ENCODE measurements around the gene MGAT4A. TPM values are rescaled to one million over a fixed set of nuclear protein-coding genes. Genes with fewer than 3 reads are reported as not detected.

MGAT4A gene
- total and polyA plus RNA-seq, 2 of the 13 experiments (the other 11 are each of a cell fraction or from before 2014, with no cell fraction given): 47.2 to 90.9 TPM

DNA sequence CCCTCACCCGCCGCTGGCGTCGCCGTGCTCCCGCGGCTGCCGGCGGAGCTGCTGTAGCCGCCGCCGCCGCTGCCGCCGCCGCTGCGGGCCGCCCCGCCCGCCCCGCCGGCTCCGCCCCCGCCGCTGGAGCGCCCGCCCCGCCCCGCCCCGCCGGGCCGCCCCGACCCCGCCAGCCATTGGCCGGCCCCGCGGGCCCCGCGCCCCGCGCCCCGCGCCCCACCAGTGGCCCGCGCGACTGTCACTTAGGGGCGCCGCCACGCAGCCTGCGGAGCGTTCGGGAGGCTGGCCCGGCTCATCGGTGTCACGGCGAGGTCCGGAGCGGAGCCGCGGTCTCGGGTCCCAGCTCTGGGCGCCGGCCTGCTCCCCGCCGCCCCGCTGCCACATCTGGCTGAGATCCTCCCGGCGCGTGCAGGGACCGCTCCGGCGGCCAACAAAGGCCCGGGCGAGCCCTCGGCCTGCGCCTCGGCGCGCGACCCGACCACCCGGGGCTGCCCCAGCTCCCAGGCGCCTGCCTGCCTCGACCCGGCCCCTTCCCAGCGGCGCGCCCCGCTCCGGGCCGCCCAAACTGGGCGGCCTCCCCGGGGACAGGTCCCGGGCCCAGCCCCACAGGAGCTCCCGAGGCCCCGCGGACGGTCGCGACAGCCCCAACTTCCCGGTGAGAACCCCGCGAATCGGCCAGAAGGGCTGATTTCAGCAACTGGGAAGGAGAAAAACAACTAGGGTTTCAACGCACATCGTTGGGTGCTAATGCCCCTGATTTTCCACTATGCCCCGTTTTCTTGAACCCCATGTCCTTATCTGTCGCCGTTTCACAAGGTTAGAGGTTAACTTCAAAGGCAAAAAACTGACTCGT is at the start of gene MGAT4A (continued):
- TF ChIP-seq KAT8 (CRISPR knock-in tag; IDR thresholded peaks at IDR 0.05) (peak; percentile 39; the same call in 1 of the 2 replicates), ZNF33B (CRISPR knock-in tag; IDR thresholded peaks at IDR 0.05) (0 out of 2 replicates have a peak, but pooled peaks have one; percentile 20), ZNF333 (CRISPR knock-in tag; IDR thresholded peaks at IDR 0.05; ENCODE audit: borderline replicate concordance) (peak; percentile 79; the same call in 1 of the 2 replicates), ZMYM2 (CRISPR knock-in tag; IDR thresholded peaks at IDR 0.05) (no peak), SKI (IDR thresholded peaks at IDR 0.05; ENCODE audit: partially characterized antibody) (peak; percentile 59), TSC22D2 (CRISPR knock-in tag; IDR thresholded peaks at IDR 0.05; ENCODE audit: borderline replicate concordance) (peak; percentile 79; the same call in 1 of the 2 replicates), ZNF30 (CRISPR knock-in tag; IDR thresholded peaks at IDR 0.05) (no peak), KLF15 (CRISPR knock-in tag; IDR thresholded peaks at IDR 0.05; ENCODE audit: borderline replicate concordance) (0 out of 2 replicates have a peak, but pooled peaks have one; percentile 42), PLRG1 (conservative IDR thresholded peaks at IDR 0.05) (no peak), ERF (CRISPR knock-in tag; IDR thresholded peaks at IDR 0.05) (peak; percentile 80), FLYWCH1 (CRISPR knock-in tag; IDR thresholded peaks at IDR 0.05) (0 out of 2 replicates have a peak, but pooled peaks have one; percentile 71), RFXAP (CRISPR knock-in tag; IDR thresholded peaks at IDR 0.05; ENCODE audit: borderline replicate concordance) (0 out of 2 replicates have a peak, but pooled peaks have one; percentile 32), GZF1 (CRISPR knock-in tag; IDR thresholded peaks at IDR 0.05) (no peak), NFYB (CRISPR knock-in tag; IDR thresholded peaks at IDR 0.05) (peak; percentile 74), MXI1 (IDR thresholded peaks at IDR 0.05; ENCODE audit: borderline replicate concordance, low read depth, low read length) (peak; percentile 54; the same call in 1 of the 3 replicates), ZNF367 (CRISPR knock-in tag; IDR thresholded peaks at IDR 0.05; ENCODE audit: borderline replicate concordance) (no peak), SATB2 (CRISPR knock-in tag; IDR thresholded peaks at IDR 0.05) (peak; percentile 43; the same call in 1 of the 2 replicates), ZNF605 (CRISPR knock-in tag; IDR thresholded peaks at IDR 0.05) (no peak), ZNF331 (CRISPR knock-in tag; IDR thresholded peaks at IDR 0.05) (0 out of 2 replicates have a peak, but pooled peaks have one; percentile 27), DNMT1 (CRISPR knock-in tag; IDR thresholded peaks at IDR 0.05) (0 out of 2 replicates have a peak, but pooled peaks have one; percentile 57), ELF3 (CRISPR knock-in tag; IDR thresholded peaks at IDR 0.05) (peak; percentile 38; the same call in 1 of the 2 replicates), ZNF383 (CRISPR knock-in tag; IDR thresholded peaks at IDR 0.05; ENCODE audit: borderline replicate concordance) (no peak), RNF2 (conservative IDR thresholded peaks at IDR 0.05; ENCODE audit: low read depth) (peak; percentile 83)
- TF ChIP-seq, protein P1, sequence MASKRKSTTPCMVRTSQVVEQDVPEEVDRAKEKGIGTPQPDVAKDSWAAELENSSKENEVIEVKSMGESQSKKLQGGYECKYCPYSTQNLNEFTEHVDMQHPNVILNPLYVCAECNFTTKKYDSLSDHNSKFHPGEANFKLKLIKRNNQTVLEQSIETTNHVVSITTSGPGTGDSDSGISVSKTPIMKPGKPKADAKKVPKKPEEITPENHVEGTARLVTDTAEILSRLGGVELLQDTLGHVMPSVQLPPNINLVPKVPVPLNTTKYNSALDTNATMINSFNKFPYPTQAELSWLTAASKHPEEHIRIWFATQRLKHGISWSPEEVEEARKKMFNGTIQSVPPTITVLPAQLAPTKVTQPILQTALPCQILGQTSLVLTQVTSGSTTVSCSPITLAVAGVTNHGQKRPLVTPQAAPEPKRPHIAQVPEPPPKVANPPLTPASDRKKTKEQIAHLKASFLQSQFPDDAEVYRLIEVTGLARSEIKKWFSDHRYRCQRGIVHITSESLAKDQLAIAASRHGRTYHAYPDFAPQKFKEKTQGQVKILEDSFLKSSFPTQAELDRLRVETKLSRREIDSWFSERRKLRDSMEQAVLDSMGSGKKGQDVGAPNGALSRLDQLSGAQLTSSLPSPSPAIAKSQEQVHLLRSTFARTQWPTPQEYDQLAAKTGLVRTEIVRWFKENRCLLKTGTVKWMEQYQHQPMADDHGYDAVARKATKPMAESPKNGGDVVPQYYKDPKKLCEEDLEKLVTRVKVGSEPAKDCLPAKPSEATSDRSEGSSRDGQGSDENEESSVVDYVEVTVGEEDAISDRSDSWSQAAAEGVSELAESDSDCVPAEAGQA (IDR thresholded peaks at IDR 0.05; ENCODE audit: low read depth): no peak
- TF ChIP-seq, protein P1 (CRISPR knock-in tag; IDR thresholded peaks at IDR 0.05; ENCODE audit: borderline replicate concordance): peak; percentile 77
